NCI-H2227 (cell line): ENCODE results near the gene ERF.

Source experiments
- DNase-seq: peaks from one replicate; lab custom pipeline; 2025; ENCODE audit not compliant: unreplicated experiment; lab: John Stamatoyannopoulos, UW

Gene ERF

DNA sequence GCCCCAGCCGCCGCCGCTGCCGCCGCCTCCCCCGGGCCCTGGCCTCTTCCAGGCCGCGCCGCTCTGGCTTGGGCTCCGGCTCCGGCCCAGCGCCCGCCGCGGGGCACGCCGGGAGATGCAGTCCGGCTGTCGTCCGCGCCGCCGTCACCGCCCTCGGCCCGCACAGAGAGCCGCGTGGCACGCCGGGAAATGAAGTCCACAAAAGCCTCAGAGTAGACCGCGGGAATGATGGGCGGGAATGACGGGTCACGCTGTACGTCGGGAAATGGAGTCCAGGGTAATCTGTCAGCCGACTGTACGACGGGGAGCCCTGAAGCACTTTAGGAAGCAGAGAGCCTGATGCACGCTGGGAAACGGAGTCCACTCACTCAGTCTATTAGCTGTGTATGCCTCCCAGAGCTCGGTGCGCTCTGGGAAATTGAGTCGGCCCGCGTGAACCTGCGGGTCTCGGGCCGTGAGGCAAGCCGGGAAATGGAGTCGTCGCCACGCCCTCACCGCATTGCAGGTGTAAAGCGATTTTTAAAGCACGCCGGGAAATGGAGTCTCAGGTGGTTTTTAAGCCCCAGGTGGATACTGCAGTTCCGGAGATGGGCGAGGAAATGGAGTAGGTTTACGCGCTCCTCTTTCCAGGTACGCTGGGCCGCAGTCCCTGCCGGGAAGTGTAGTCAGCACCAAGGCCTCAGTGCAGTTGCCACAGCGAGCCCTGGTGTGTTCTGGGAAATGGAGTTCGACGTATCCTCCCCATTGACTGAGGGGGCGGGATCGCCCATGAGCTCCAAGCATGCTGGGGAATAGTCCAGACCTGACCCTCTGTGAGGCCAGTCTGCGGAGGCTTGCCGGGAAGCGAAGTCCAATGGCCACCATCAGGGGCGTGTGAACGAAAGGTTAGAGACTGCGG, 12.2 kb downstream of the ERF start, which contains the start of gene GSK3A:
TSS of gene GSK3A (minus strand) at position 91 of the 898 bp plus-strand sequence. CDS start 137 bp downstream, outside the sequence.
- DNase-seq, result peak; percentile 100

DNA sequence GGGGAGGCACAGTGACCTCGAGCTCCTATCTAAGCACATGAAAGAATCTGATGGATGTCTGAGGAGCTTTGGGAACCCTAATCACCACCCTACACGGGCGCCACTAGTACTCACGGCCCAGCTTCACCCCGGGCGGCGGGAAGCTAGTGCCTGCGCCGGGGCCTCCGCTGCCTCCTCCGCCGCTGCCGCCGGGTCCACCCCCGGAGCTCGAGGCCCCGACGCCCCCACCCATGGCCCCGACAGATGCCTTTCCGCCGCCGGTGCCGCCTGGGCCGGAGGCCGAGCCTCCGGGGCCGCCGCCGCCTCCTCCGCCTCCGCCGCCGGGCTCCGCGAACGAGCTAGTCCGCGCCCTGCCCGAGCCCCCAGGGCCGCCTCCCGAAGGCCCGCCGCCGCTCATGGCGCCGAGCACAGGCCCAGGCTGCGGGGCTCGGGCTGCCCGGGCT, 12.8 kb downstream of the ERF start:
- DNase-seq, result no peak

DNA sequence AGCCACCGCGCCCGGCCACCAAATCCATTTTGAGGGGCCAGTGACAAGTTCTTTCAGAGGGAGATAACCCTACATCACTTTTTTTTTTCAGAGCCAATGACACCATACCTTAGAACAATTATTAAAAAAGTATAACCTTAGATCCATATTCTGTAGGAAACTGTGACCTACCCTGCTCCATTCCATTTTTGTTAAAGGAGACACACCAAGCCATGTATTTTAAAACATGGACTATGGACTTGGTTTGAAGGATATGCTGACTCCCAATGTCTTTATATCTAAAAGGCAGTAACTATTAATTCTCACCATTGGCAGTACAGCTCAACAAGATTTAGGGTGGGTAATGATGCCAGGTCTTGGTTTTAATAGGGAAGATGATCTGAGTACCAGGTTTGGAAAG, 13.6 kb downstream of the ERF start:
- DNase-seq, result no peak

DNA sequence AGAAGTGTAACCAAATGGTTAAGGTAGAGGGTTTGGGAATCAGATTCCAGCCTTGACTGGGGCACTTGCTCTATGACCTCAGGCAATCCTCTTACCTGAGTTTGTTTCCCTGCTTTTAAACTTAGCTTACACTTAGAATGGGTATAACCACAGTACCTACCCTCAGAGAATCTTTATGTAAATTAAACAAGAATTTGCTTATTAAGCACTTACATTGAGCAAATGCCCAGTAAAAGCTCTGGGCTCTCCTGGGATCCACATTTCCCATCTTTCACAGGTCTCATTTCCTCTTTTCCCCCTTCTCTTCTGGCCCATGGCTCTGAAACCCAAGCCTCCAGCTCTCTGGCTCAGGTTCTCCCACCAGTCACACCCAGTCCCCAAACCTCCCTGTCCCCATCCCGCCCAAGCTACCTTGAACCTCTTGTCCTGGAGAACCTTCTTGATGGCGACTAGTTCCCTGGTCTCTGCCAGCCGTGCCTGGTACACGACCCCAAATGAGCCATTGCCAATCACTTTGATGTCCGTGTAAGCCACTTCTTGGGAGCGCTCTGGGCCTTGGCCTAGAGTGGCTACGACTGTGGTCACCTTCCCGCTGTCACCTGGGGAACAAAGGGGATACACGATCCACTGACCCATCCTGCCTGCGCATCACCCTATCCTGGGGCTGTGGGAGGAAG, 15.2 kb downstream of the ERF start:
- no peak for DNase-seq

DNA sequence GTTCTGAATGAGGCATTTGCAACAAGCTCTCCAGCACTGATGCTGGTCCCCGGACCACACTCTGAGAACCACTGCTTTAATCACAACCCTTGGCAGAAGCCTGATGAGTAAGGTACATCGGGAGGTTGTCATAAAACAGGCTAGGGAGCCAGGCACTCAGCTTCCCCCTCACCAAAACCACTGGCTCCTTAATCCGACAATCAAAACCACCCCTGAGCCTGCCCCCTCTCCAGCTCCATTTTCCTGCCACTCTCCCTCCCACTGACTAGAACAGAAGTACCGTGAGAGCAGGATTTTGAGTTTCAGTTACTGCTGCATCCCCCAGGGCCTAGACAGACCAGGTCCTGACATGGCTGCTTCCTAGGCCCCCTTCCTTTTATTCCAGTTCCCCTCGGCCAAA, 19.7 kb downstream of the ERF start:
- no peak for DNase-seq

DNA sequence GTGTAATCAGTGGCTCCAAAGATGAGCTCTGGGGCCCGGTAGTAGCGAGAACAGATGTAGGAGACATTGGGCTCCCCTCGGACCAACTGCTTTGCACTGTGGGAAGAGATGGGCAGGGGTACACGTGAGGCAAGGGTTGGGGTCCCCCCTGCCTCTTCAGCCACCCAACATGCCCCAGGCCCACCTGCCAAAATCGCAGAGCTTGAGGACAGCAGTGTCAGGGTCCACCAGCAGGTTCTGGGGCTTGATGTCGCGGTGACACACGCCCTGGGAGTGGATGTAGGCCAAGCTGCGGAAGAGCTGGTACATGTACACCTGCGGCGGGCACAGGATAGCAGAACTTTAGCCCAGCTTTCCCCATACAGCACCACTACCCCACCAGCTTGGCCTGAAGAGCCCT, 20.6 kb downstream of the ERF start:
- DNase-seq, result no peak

DNA sequence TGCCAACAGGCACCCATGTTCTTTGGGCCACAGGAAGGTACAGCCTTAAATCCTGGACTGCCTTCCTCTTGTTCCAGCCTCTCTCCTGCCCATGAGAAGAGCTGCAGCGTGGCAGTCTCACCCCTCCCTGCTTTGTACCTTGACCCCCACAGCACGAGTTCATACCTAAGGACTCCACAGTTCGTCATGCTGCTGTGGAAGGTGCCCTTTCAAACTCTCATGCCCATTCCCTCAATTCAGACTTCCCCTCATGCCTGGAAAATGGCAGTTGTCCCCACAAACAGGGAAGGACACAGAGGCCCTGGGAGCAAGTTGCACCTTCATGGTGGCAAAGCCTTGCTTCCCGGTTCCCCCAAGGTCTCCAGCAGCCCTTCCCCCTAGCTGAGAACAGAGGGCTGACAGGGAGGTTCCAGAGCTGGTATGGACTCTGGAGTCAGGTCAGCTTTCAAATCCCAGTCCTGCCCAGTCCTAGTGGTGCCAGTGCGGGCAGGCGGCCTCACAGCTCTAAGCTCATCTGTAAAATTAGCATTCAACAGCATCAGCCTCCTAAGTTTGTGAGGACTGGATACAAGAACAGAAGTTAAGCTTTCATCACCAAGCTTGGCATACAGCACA, 21.1 kb downstream of the ERF start:
- no peak for DNase-seq

DNA sequence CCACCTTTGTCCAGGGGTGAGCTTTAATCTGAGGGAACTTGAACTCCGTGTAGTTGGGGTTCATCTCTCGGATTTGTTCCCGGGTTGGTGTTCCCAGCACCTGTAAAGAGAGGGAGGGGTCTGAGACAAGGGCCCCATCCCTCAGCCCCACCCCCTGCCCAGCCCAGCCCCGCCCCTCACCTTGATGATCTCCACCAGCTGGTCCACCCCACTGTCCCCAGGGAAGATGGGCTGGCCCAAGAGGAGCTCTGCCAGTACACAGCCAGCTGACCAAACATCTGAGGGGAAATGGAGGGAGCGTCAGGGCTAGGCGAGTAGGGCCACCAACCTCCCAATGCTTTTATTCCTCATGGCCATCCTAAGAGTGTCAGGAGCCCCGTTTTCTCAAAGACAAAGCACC, 21.8 kb downstream of the ERF start:
- no peak for DNase-seq

DNA sequence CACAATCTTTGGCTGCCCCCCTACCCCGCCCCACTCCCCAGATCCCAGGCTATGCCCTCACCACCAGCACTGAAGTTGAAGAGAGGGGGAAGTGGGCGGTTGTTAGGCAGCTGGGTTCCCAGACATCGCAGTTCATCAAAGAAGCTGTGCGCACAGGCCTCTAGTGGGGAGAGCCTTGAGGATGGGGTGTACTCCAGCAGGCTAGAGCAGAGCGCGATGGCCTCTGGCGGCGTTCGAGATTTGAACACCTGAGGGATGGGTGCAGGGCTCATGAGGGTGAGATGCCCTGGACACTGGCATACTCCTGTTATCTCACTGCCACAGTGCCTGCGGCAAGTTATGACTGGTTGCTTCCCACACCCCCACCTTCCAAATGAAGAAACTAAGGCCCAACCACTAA, 22.5 kb downstream of the ERF start:
- DNase-seq, result no peak

DNA sequence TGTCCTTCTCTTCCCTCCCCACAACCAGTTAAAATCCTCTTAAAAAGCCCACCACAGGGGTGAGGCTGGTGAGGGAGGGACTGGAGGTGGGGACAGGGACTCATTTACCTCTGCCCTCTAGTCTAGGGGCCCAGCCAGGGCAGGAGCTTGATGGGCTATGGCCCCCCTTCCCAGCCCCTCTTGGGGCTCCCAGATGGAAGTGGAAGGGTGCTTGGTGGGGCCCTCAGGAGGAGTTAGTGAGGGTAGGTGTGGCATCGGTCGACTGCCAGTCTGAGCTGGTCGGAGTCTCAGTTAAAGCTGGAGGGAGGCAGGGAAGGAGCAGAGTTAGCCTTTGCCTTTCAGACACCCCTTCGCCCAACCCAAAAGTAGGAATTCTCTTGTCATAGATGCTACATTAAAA, 24.4 kb downstream of the ERF start:
- no peak for DNase-seq

DNA sequence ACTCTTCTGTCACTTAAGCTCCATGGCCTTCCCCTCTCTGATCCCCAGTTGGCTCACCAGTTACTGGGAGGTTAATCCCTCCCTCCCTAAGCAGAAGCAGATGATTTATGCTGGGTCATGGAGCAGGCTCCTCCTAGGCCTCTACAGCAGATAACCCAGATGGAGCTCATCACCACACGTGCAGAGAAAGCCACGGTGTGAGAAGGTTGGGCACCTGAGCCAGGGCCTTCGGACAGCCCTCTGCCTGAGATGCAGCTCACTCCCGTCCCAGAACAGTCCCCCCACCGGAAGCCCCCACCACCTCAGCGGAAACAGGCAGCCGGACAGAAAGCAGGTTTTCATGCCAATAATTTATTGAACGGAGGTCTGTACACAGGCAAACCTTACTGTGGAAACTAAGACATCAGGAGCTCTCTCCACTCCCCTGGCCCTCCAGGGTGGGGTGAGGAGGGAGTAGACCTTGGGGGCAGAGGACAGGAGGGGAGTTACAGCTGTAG, 25.0 kb downstream of the ERF start:
- no peak for DNase-seq

DNA sequence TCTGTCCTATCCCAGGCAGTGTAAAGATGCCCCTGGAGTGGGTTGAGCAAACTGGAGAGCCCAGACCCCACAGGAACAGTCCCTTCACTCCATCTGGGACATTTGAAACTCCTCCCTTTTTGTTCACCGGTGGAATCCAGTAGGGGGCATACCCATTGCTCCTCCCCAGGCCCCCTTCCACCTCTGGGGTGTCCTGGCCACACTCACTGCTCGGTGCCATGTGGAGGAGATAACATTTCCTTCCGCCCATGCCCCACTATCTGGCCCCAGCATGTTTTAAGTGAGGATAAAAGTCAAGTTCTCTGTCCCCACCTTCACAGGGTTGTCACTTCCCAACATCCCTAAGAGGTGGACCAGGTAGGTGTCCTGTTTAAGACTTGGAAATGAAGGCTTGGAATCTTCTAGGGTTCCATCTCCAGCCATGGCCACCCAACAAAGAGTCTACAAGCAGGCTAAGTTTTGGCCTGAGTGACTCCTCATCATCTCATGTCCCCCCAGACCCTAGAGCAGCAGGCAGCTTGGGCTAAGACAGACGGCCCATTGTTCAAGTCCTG, 25.6 kb downstream of the ERF start:
- no peak for DNase-seq

DNA sequence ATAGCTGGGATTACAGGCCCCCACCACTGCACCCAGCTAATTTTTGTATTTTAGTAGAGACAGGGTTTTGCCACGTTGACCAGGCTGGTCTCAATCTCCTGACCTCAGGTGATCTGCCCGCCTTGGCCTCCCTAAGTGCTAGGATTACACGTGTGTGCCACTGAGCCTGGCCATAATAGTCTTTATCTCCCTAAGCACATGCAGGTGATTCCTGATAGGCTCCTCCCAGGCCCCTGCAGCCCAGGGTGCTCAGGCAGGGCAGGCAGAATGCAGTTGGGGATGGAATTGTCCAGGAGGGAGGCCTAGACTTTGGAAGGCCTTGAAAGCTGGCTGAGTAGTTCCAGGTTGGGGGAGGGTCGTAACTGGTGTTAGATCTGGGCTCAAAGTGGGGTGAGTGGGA, 26.3 kb downstream of the ERF start:
- DNase-seq, result no peak

DNA sequence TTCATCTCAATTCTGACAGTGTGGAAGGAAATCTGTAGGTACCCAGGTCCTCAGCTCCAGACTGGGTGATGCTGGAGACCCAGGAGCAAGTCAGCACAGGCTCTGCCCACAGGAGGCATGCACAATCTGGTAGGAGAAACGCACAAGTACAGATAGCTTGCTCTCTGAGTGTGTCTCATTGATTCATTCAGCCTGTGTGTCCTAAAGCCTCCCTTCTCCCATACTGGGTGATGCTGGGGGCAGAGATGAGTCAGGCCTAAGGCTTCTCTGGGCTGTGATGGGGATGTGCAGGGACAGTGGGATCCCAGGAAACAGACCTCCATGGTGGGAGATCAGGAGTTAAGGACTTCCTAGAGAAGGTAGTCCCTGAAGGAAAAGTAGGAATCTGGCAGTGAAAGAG, 28.0 kb downstream of the ERF start:
- no peak for DNase-seq

DNA sequence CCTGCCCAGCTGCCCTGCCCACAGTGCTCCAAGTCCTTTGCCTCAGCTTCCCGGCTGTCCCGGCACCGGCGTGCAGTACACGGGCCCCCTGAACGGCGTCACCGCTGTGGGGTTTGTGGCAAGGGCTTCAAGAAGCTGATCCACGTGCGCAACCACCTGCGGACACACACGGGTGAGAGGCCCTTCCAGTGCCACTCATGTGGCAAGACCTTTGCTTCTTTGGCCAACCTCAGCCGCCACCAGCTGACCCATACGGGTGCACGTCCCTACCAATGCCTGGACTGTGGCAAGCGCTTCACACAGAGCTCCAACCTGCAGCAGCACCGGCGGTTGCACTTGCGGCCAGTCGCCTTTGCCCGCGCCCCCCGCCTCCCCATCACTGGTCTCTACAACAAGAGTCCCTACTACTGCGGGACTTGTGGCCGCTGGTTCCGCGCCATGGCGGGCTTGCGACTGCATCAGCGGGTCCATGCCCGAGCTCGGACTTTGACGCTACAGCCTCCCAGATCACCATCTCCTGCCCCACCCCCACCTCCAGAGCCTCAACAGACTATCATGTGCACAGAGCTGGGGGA, 29.1 kb downstream of the ERF start:
- no peak for DNase-seq

DNA sequence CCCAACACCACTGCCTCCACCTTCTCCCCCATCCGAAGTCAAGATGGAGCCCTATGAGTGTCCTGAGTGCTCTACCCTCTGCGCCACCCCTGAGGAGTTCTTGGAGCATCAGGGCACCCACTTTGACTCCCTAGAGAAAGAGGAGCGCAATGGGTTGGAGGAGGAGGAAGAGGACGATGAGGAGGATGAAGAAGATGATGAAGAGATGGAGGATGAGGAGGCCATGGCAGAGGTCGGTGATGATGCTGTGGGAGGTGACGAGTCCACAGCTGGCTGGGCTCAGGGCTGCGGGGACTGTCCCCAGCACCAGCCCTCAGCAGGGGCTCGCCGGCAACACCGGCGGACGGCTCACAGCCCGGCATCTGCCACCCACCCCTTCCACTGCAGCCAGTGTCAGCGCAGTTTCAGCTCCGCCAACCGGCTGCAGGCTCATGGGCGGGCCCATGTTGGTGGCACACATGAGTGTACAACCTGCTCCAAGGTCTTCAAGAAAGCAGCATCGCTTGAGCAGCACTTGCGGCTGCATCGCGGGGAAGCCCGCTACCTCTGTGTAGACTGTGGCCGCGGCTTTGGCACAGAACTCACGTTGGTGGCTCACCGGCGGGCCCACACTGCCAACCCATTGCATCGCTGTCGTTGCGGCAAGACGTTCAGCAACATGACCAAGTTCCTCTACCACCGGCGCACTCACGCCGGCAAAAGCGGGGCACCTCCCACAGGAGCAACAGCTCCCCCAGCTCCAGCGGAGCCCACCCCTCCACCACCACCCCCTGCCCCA, 29.8 kb downstream of the ERF start:
- DNase-seq, result no peak

DNA sequence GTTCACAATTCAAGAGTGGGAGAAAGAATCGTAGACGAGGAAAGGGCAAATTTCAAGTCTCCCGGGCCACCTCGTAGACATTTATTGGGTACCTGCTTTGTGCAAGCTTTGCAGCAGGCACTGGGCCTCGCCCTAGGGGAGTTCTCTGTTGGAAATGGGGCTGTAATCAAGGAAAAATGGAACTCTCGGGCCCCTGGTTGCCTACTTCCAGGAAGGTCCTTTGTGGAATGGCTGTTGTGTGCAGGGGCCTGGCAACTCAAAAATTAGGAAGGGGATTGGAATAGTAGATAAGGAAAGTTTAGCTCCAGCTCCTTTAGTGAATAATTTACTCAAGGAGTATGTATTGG, 34.2 kb downstream of the ERF start:
- DNase-seq, result no peak

DNA sequence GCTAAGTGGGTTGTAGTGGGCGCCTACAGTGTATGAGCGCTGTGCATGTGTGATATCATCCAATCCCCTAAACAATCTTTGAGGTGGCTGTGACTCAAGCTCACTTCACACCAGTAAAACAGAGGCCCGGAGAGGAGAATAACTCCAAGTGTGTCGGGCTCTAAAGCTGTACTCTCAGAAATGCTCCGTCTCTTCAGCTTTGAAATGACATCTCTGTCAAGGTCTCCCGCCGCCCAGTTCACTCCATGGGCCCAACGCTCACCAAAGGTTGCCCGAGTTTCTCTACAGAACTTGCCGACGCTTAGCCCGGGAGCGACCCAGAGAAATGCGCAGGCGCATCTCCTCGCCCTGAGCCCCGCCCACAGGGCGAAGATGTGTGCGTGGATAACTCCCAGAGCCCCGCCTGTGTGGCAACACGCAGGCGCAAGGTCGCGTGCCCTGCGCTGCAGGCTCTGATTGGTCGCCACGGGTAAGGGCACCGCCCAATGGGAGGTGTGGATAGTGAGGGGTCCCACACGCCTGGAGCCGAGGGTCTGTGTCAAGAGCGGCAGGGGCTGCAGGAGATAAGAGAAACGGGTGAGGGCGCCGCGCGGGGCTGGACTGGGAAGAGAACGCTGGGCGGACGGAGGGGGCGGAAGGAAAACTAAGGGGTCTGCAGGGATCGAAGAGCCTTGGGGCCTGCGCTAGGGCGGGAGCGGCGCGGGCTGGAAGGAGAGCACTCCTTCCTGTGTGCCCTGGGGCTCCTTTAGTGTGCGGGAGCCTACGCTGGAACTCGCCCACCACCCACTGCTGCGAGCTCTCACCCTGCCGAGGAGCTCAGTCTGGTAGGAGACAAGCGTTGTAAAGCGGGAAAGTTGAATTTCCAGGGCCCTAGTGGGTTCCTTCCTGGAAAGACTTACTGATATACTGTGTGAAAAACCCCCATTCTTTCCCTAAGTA, 34.8 kb downstream of the ERF start, which contains the start of gene ZNF526:
TSS of gene ZNF526 (plus strand) at position 501 of the 939 bp plus-strand sequence. CDS start 4,092 bp downstream, outside the sequence.
- DNase-seq, result peak; percentile 100
